IPS-11a (cell line): ENCODE measurements around the gene FEN1.

Experiments
- H3K4me3 ChIP-seq: one replicate; pipeline ENCODE4 v1.5.1; 2013; ENCODE audit warnings: low read depth, low read length, control low read depth

FEN1 gene

DNA sequence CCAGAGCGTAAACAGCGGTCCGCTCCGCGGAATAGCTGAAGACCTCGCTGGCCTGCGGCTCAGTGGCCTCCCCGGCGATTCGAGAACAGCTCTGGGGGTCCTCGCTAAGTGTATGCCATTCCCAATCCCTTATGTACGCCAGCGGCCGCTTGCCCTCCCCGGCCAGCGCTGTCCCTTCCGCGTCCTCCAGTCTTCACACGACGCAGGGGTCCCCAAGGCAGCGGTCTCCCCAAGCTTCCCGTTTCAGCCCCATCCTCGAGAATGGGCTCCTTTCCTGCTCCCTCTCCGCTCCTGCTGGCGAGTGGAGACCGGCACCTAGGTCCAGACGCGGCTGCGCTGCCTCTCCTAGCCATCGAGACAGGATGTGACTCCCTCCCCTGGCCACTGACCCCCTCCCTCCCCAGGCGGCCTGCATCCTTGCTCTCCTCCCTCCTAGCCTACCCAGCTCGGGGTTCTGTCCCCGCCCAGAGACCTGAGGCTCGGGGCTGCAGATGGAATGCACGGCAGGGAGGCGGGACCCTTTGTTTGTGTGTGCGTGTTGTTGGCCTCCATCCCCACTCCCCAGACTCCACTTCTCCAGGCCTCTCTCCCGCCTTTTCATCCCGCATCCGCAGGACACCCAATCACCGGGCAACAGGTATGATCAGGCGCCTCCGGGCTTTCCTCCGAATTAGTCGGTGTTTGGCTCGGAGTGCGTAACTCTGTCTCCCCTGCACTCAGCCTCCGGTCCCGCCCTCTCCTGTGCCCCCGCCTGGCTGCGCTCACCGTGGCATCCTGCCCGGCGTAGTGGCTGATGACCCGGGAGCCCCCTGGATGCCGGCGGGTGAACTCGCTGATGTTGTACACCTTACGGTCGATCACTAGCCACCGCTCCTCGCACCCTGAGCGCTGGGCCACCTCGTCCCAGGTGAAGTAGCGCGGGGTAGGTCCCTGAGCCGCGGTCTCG, 23.4 kb downstream of the FEN1 start:
- peak overlapping the region; percentile 91 for H3K4me3 ChIP-seq

DNA sequence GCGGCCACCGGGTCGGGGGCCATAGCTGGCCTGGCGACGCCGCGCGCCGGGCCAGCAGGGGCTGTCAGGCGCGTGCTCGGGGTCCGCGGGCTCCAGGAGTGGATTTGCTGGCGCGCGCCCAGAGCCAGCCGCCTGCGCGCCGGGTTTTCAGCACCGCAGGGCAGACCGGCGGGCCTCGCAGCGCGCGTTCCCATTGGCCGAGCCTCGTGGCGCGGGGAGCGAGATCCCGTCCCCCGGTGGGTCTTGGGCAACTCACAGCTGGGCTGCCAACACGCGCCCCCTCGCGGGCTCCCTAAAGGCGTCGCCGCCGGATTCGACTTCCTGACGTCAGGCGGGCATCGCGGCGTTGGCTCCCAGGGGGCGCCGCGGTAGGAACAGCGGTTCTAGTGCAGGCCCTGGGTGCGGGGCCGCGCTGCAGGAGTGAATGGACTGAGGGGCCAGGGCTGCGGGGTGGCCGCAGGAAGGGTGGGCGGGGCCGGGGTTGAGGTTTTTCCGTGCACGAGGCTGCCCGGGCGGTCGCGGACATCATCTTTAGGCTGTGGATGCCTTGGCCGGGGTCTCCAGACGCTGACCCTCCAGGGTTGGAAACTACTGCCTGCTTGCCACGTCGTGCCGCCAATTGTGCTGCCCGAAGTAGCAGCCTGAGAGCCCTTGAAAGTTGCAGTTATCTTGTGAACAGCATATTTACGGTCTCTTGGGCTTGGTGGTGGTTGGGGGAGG, 24.2 kb downstream of the FEN1 start, which contains the start of gene FADS1:
FADS1 (minus strand) TSS at position 268 of the 720 bp plus-strand sequence; CDS start at position 194, 74 bp downstream.
- H3K4me3 ChIP-seq: peak within 1 kb of the TSS; percentile 91

GRCh38 chr11:61817471-61818202, 24.9 kb downstream of the FEN1 start:
- peak overlapping the region; percentile 91 for H3K4me3 ChIP-seq

GRCh38 chr11:61820174-61820573, 27.5 kb downstream of the FEN1 start:
- no peak overlapping the region for H3K4me3 ChIP-seq

DNA sequence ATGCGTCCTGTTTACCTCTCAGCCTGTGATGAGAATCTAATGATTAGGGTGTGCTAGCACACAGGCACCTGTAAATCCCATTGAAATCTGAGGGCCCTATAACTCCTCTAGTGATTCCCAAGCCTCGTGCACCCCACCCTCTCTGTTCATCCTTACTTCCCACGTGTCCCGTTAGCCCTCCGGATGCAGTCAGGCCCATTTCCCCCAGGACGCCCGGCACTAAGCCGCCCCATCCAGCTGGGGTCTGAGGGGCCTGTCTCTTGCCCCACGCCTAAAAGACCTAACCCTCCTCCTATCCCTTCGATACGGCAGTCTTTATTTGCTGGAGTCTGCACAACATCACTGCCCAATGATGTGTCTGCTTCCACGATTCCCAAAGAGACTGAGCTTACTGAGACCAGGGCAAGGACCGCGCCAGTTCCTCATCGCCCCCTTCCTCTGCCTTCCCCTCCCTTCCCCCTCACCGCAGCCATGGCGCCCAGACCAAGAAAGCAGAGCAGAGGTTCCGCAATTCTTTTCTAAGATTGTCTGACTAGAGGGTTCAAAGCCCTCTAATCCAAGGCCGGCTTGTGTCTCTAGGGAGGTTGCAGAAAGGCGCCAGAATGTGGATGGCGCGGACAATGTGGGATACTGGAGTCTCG, 34.3 kb downstream of the FEN1 start:
- H3K4me3 ChIP-seq: peak overlapping the region; percentile 90

- H3K4me3 ChIP-seq: peak within 1 kb of the TSS; percentile 90
These were observed 35.1 kb downstream of the FEN1 start, which contains the start of gene FADS2 for GRCh38 chr11:61827571-61828378. Gene FADS2 (plus strand): TSS chr11:61828300. CDS start chr11:61828391, 91 bp downstream.

- peak overlapping the region; percentile 90 for H3K4me3 ChIP-seq
These were observed 35.6 kb downstream of the FEN1 start for GRCh38 chr11:61828379-61828628.

- peak overlapping the region; percentile 90 for H3K4me3 ChIP-seq
These were observed 36.1 kb downstream of the FEN1 start for GRCh38 chr11:61828629-61829407.

GRCh38 chr11:61829806-61830205, 37.1 kb downstream of the FEN1 start:
- peak overlapping the region; percentile 90 for H3K4me3 ChIP-seq

- peak overlapping the region; percentile 90 for H3K4me3 ChIP-seq
These were observed 37.8 kb downstream of the FEN1 start for GRCh38 chr11:61830237-61831105.

- no peak overlapping the region for H3K4me3 ChIP-seq
These were observed 39.5 kb downstream of the FEN1 start for GRCh38 chr11:61832207-61832606.

GRCh38 chr11:61832754-61833153, 40.0 kb downstream of the FEN1 start:
- H3K4me3 ChIP-seq: no peak overlapping the region

GRCh38 chr11:61833471-61833870, 40.8 kb downstream of the FEN1 start:
- H3K4me3 ChIP-seq: no peak overlapping the region

DNA sequence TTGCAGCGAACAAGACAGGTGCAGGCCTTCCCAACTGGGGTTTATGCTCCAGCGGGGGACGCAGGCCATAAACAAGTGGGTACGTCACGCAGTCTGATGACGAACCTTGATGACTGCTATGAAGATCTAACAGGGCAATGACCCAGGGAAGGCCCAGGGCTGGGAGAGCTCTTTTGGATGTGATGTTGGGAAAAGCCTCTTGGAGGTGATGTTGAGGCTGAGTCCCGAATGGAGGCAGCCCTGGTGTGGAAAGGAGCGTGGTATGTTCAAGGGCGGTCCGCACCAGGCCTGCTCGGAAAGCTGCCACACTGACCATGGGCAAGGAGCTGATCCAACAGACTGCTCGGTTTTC, 41.2 kb downstream of the FEN1 start:
- H3K4me3 ChIP-seq: no peak overlapping the region

DNA sequence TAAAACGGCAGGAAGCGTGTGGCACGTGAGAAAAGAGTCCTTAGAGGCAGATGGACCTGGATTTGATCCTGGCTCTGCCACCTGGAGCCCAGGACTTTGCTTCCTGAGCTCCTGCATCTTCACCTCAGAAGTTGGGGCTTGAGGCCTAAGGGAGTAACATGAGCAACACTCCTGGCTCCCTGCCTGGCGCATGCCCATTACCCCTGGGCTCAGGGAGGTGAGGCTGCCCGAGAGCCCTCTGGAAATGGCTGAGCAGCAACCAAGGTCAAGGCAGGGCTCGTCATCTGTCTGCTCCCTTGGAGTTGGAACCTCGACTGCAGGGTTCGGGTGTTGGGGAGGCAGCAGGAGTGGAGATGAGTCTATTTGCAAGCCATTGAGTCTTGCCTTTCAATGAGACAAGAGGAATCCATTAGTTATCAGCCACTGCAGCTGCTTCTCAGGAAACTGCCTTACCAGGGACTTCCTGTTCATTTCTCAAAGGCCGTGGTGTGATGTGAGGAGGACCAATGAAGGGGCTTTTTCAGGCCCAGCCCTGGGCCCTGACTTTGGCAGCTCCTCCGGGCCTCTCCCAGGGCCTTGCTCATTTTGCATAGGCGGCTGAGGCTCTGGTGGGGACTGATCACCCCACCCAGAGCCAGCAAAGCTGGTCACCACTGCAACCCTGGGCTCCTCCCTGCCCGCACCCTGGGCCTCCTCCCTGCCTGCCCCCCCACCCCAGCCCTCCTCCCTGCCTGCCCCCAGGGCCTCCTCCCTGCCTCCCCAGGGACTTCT, 41.8 kb downstream of the FEN1 start:
- no peak overlapping the region for H3K4me3 ChIP-seq

GRCh38 chr11:61836193-61836592, 43.5 kb downstream of the FEN1 start:
- H3K4me3 ChIP-seq: no peak overlapping the region

DNA sequence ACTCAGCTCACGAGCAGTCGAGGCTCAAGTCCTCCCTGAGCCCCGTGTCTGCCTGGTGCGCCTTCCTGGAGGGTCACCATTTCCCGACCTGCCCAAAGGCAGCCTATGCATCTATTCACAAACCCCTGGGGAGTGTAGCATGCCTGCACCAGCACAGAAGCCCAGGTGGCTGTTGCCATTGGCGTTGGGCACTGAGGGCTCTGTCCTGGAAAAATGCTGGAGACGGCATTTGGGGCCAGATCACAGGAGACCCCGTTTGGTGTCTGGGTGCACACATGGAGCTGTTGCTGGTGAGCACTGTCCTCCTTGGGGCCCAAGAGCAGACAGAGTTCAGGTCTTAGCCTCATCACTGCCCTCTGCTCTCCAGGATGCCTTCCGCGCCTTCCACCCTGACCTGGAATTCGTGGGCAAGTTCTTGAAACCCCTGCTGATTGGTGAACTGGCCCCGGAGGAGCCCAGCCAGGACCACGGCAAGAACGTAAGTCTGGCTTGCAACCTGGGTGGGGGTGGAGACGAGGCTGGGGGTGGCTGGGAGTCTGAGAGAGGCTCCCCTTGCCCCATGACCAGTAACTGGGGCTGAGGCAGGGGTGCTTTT, 44.8 kb downstream of the FEN1 start:
- H3K4me3 ChIP-seq: no peak overlapping the region
